ENCODE measurements around the gene PDPK1. TPM values are rescaled to one million over a fixed set of nuclear protein-coding genes. Genes with fewer than 3 reads are reported as not detected.

Gene PDPK1
- polyA plus RNA-seq, 1 experiment, result 32.4 TPM

GRCh38 chr16:2524339-2524938 is 13.4 kb upstream of the PDPK1 start:
- POLR2A ChIA-PET, result no interaction called here
- no peak overlapping the region for H3K4me3 ChIP-seq (ENCODE audit: low read depth, low read length)
- TF ChIP-seq, protein P1, sequence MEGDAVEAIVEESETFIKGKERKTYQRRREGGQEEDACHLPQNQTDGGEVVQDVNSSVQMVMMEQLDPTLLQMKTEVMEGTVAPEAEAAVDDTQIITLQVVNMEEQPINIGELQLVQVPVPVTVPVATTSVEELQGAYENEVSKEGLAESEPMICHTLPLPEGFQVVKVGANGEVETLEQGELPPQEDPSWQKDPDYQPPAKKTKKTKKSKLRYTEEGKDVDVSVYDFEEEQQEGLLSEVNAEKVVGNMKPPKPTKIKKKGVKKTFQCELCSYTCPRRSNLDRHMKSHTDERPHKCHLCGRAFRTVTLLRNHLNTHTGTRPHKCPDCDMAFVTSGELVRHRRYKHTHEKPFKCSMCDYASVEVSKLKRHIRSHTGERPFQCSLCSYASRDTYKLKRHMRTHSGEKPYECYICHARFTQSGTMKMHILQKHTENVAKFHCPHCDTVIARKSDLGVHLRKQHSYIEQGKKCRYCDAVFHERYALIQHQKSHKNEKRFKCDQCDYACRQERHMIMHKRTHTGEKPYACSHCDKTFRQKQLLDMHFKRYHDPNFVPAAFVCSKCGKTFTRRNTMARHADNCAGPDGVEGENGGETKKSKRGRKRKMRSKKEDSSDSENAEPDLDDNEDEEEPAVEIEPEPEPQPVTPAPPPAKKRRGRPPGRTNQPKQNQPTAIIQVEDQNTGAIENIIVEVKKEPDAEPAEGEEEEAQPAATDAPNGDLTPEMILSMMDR (IDR thresholded peaks at IDR 0.05; ENCODE audit: low read depth, low read length), result no peak
- no peak for DNase-seq (ENCODE audit: low read depth, low spot score)
- H3K27me3 ChIP-seq (ENCODE audit: control insufficient read depth, insufficient read depth, low read length), result no peaks in the 10 kb centered on the region
- H3K9me3 ChIP-seq (ENCODE audit: control insufficient read depth, insufficient read depth, low read length), result no peaks in the 10 kb centered on the region
- CTCF ChIA-PET, result no interaction called here
- no peak overlapping the region for H3K27ac ChIP-seq (ENCODE audit: low read depth, low read length)

GRCh38 chr16:2526135-2526534 is 11.7 kb upstream of the PDPK1 start:
- Histone ChIP-seq H3K27ac (ENCODE audit: low read depth, low read length) (no peak overlapping the region), H3K27me3 (ENCODE audit: control insufficient read depth, insufficient read depth, low read length) (no peaks in the 10 kb centered on the region), H3K9me3 (ENCODE audit: control insufficient read depth, insufficient read depth, low read length) (no peaks in the 10 kb centered on the region), H3K4me3 (ENCODE audit: low read depth, low read length) (no peak overlapping the region)
- no peak for DNase-seq (ENCODE audit: low read depth, low spot score)
- ChIA-PET CTCF (no interaction called here), POLR2A (no interaction called here)
- TF ChIP-seq, protein P1 (IDR thresholded peaks at IDR 0.05; ENCODE audit: low read depth, low read length), result no peak

DNA sequence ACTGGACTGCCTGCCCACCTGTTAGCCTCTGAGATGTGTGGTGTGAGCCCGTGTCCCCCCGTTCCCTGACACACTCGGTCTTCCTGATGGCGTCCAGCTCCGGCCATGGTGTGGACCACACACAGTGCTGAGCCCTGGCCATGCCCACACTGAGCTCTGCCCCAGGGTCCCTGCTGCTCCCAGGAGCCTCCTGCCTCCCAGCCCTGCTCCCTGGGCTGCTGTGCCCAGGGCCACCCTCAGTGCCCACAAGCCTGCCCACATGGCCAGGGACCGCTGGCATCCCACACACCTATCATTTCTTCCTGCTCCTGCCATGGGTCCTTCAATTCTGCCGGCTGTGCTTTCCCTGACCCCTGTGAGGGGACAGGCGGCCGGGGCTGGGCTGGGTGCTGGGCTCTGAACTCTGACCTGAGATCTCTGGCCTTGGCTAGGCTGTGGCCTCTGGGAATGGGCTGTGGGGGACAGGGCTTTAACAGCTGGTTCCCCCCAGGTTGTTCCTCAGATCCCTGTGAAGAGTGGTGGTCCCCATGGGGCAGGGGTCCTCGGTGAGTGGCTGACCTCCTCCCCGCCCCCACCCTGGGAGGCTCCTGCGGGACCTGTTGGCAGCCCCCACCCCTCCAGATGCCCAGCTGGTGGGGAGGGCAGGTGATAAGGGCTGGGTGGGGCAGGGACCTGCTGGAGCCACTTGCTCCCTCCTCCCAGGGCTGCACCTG is 10.6 kb upstream of the PDPK1 start:
- CTCF ChIA-PET, result no interaction called here
- no peak overlapping the region for H3K27ac ChIP-seq (ENCODE audit: low read depth, low read length)
- TF ChIP-seq, protein P1 (IDR thresholded peaks at IDR 0.05; ENCODE audit: low read depth, low read length), result no peak
- no peaks in the 10 kb centered on the region; the same call in 1 of the 2 replicates for H3K9me3 ChIP-seq (ENCODE audit: control insufficient read depth, insufficient read depth, low read length)
- no peak for DNase-seq (ENCODE audit: low read depth, low spot score)
- POLR2A ChIA-PET, result no interaction called here
- H3K4me3 ChIP-seq (ENCODE audit: low read depth, low read length), result no peak overlapping the region
- no peaks in the 10 kb centered on the region for H3K27me3 ChIP-seq (ENCODE audit: control insufficient read depth, insufficient read depth, low read length)

DNA sequence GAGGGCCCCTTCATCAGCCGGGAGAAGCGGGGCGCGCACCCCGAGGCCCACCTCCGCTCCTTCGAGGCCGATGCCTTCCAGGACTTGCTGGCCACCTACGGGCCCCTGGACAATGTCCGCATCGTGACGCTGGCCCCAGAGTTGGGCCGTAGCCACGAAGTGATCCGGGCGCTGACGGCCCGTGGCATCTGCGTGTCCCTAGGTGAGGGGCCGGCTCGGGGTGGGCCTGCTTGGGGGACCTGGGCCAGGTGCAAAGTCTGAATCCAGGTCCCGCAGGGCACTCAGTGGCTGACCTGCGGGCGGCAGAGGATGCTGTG is 10.1 kb upstream of the PDPK1 start:
- Histone ChIP-seq H3K4me3 (ENCODE audit: low read depth, low read length) (no peak overlapping the region), H3K9me3 (ENCODE audit: control insufficient read depth, insufficient read depth, low read length) (no peaks in the 10 kb centered on the region; the same call in 1 of the 2 replicates), H3K27ac (ENCODE audit: low read depth, low read length) (no peak overlapping the region), H3K27me3 (ENCODE audit: control insufficient read depth, insufficient read depth, low read length) (no peaks in the 10 kb centered on the region)
- TF ChIP-seq, protein P1 (IDR thresholded peaks at IDR 0.05; ENCODE audit: low read depth, low read length), result no peak
- ChIA-PET POLR2A (no interaction called here), CTCF (no interaction called here)
- no peak for DNase-seq (ENCODE audit: low read depth, low spot score)

All from AG04450 (cell line).